Measurements from ENCODE around the gene TBX19. TPM values are rescaled to one million over a fixed set of nuclear protein-coding genes. Genes with fewer than 3 reads are reported as not detected.

TBX19 gene
- total RNA-seq, 2 donors from 2014 or later = 2.2 to 2.5 TPM

DNA sequence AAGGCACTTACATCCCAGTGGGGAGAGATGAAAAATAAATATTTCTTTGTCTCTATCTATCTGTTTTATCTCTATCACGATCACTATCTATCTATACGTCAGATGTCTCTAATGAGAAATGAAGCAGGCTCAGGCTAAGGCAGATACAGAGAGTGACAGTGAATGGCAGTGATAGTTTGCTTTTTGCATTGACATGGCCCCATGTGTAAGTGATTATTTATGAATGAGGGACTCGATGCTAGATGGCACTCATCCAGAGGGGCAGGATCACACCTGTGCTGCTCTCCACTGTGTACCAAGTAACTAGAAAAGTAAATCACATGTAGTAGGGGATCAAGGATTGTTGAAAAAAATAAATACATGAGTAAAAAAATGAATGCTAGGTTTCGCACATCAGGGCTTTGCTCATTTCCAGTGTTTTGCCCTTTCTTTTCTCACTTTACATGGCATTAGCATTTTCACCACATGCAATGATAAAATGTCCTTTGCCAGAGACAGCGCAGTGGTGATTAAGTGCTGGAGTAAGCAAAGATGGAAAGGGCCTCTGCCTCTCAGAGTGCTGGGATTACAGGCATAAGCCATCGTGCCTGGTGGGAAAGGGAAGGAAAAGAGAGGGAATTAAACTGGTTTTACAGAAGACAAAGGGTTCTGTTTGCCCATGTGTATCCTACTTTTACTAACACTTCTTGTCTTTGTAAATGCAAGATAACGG lies 16.5 kb downstream of the TBX19 start:
- Histone ChIP-seq H3K4me3 (ENCODE audit: low read length) (no peak overlapping the region), H3K4me1 (ENCODE audit: control insufficient read depth, insufficient read depth, low read length) (no peaks in the 10 kb centered on the region), H3K27ac (ENCODE audit: low read depth, low read length) (no peak overlapping the region), H3K9ac (ENCODE audit: extremely low read depth, low read length, poor library complexity, severe bottlenecking) (no peak overlapping the region), H3K9me3 (ENCODE audit: control insufficient read depth, low read length) (no peaks in the 10 kb centered on the region), H3K36me3 (ENCODE audit: control insufficient read depth, insufficient read depth, low read length) (no peaks in the 10 kb centered on the region), H3K27me3 (ENCODE audit: control insufficient read depth, insufficient read depth, low read length, poor library complexity, severe bottlenecking) (no peaks in the 10 kb centered on the region)
- WGBS, 2 experiments (ENCODE audit: insufficient coverage in 1 of 2, insufficient read length in 1 of 2) = 91 to 100% methylated on average over 3 to 7 of the region's 7 CpGs
- Mint-ChIP-seq H3K4me3 (no peak overlapping the region), H3K4me1 (peaks cover 11% of the 10 kb centered on the region), H3K27me3 (ENCODE audit: insufficient read depth) (no peaks in the 10 kb centered on the region), H3K36me3 (ENCODE audit: low read depth) (no peaks in the 10 kb centered on the region), H3K9me3 (no peaks in the 10 kb centered on the region), H3K27ac (no peak overlapping the region)
- TF ChIP-seq, protein P1, sequence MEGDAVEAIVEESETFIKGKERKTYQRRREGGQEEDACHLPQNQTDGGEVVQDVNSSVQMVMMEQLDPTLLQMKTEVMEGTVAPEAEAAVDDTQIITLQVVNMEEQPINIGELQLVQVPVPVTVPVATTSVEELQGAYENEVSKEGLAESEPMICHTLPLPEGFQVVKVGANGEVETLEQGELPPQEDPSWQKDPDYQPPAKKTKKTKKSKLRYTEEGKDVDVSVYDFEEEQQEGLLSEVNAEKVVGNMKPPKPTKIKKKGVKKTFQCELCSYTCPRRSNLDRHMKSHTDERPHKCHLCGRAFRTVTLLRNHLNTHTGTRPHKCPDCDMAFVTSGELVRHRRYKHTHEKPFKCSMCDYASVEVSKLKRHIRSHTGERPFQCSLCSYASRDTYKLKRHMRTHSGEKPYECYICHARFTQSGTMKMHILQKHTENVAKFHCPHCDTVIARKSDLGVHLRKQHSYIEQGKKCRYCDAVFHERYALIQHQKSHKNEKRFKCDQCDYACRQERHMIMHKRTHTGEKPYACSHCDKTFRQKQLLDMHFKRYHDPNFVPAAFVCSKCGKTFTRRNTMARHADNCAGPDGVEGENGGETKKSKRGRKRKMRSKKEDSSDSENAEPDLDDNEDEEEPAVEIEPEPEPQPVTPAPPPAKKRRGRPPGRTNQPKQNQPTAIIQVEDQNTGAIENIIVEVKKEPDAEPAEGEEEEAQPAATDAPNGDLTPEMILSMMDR (conservative IDR thresholded peaks at IDR 0.05) = no peak
- DNase-seq = no peak

- H3K4me3 Mint-ChIP-seq = no peak overlapping the region
- no peaks in the 10 kb centered on the region for H3K4me1 ChIP-seq (ENCODE audit: control insufficient read depth, insufficient read depth, low read length)
- H3K9me3 ChIP-seq (ENCODE audit: control insufficient read depth, low read length) = no peaks in the 10 kb centered on the region
- TF ChIP-seq, protein P1 (conservative IDR thresholded peaks at IDR 0.05) = no peak
- H3K9ac ChIP-seq (ENCODE audit: extremely low read depth, low read length, poor library complexity, severe bottlenecking) = no peak overlapping the region
- no peaks in the 10 kb centered on the region for H3K36me3 ChIP-seq (ENCODE audit: control insufficient read depth, insufficient read depth, low read length)
- H3K27me3 Mint-ChIP-seq (ENCODE audit: insufficient read depth) = no peaks in the 10 kb centered on the region
- DNase-seq = no peak
- no peak overlapping the region for H3K27ac Mint-ChIP-seq
- H3K36me3 Mint-ChIP-seq (ENCODE audit: low read depth) = no peaks in the 10 kb centered on the region
- no peaks in the 10 kb centered on the region for H3K9me3 Mint-ChIP-seq
- H3K27me3 ChIP-seq (ENCODE audit: control insufficient read depth, insufficient read depth, low read length, poor library complexity, severe bottlenecking) = no peaks in the 10 kb centered on the region
- H3K4me3 ChIP-seq (ENCODE audit: low read length) = no peak overlapping the region
- peaks cover 11% of the 10 kb centered on the region for H3K4me1 Mint-ChIP-seq
- 92 to 100% methylated on average over 3 of the region's 3 CpGs for WGBS, 2 experiments (ENCODE audit: insufficient coverage in 1 of 2, insufficient read length in 1 of 2)
- no peak overlapping the region for H3K27ac ChIP-seq (ENCODE audit: low read depth, low read length)
These were observed 17.8 kb downstream of the TBX19 start for GRCh38 chr1:168298446-168298845.

GRCh38 chr1:168300626-168301025 lies 19.9 kb downstream of the TBX19 start:
- Histone ChIP-seq H3K27ac (ENCODE audit: low read depth, low read length) (no peak overlapping the region), H3K4me1 (ENCODE audit: control insufficient read depth, insufficient read depth, low read length) (no peaks in the 10 kb centered on the region), H3K4me3 (ENCODE audit: low read length) (no peak overlapping the region), H3K36me3 (ENCODE audit: control insufficient read depth, insufficient read depth, low read length) (no peaks in the 10 kb centered on the region), H3K27me3 (ENCODE audit: control insufficient read depth, insufficient read depth, low read length, poor library complexity, severe bottlenecking) (no peaks in the 10 kb centered on the region), H3K9ac (ENCODE audit: extremely low read depth, low read length, poor library complexity, severe bottlenecking) (no peak overlapping the region), H3K9me3 (ENCODE audit: control insufficient read depth, low read length) (no peaks in the 10 kb centered on the region)
- 75 to 94% methylated on average over 2 of the region's 2 CpGs for WGBS, 2 experiments (ENCODE audit: insufficient coverage in 1 of 2, insufficient read length in 1 of 2)
- Mint-ChIP-seq H3K36me3 (ENCODE audit: low read depth) (no peaks in the 10 kb centered on the region), H3K4me1 (peaks cover 15% of the 10 kb centered on the region), H3K4me3 (no peak overlapping the region), H3K27ac (no peak overlapping the region), H3K9me3 (no peaks in the 10 kb centered on the region), H3K27me3 (ENCODE audit: insufficient read depth) (no peaks in the 10 kb centered on the region)
- DNase-seq = no peak
- TF ChIP-seq, protein P1 (conservative IDR thresholded peaks at IDR 0.05) = no peak

Data from endodermal cell (in vitro differentiated cells).